Heart left ventricle (tissue), 16 donors: Measurements from ENCODE around the gene ATP6V1A. TPM values are rescaled to one million over a fixed set of nuclear protein-coding genes. Genes with fewer than 3 reads are reported as not detected.
A peak's percentile ranks its signal among the peaks of the same experiment; 100 is the strongest.

Experiments
- ATAC-seq, 4 donors: fragments of 200-7000 bp; cut with Tn5 transposase; one replicate each; pipeline ENCODE4 v1.9.1; 2020 to 2022; ENCODE audit warnings: moderate library complexity in 4 of 4, mild to moderate bottlenecking in 3 of 4, moderate number of reproducible peaks in 1 of 4
- DNase-seq, 5 donors: peaks; one replicate each; pipeline ENCODE4 v3.0.0-alpha.2; 2020
- H3K27ac ChIP-seq, 12 donors: fragments of 200-600 bp; sonication (generic) in 4 of 12; one replicate each; pipeline versions ENCODE4 v1.5.0 to v1.8.0; 2016 to 2022; ENCODE audit warnings: mild to moderate bottlenecking in 2 of 12
- H3K27me3 ChIP-seq, 9 donors: fragments of 200-600 bp; sonication (generic) in 2 of 9; one replicate each; pipeline versions ENCODE4 v1.5.1 to v1.8.0; 2016 to 2022; ENCODE audit warnings: mild to moderate bottlenecking in 3 of 9
- H3K36me3 ChIP-seq, 9 donors: fragments of 200-600 bp; sonication (generic) in 2 of 9; one replicate each; pipeline versions ENCODE4 v1.5.0 to v1.8.0; 2018 to 2022; ENCODE audit warnings: mild to moderate bottlenecking in 2 of 9
- H3K4me1 ChIP-seq, 12 donors: fragments of 200-600 bp; sonication (generic) in 4 of 12; one replicate each; pipeline versions ENCODE4 v1.5.0 to v1.8.0; 2016 to 2022; ENCODE audit warnings: mild to moderate bottlenecking in 3 of 12
- H3K4me3 ChIP-seq, 12 donors: fragments of 200-600 bp; sonication (generic) in 4 of 12; one replicate each; pipeline versions ENCODE4 v1.5.0 to v1.8.0; 2017 to 2022; ENCODE audit warnings: mild to moderate bottlenecking in 9 of 12, moderate library complexity in 4 of 12
- H3K9me3 ChIP-seq, 12 donors: fragments of 200-600 bp; sonication (generic) in 4 of 12; one replicate each; pipeline versions ENCODE4 v1.5.0 to v1.8.0; 2016 to 2022; ENCODE audit warnings: mild to moderate bottlenecking in 1 of 12
- CTCF ChIP-seq, 12 donors: fragments of 200-600 bp; sonication (generic) in 4 of 12; IDR thresholded peaks; one replicate each; pipeline versions ENCODE4 v1.5.0 to v1.8.0; 2018 to 2022; ENCODE audit warnings: antibody characterized with exemption in 12 of 12, mild to moderate bottlenecking in 5 of 12
- POLR2A ChIP-seq, 2 donors: fragments of 450-650 bp; IDR thresholded peaks; one replicate each; pipeline ENCODE4 v1.6.1; 2017; ENCODE audit warnings: antibody characterized with exemption in 2 of 2, mild to moderate bottlenecking in 2 of 2, moderate library complexity in 2 of 2
- WGBS, 4 donors: extraction: QIAGEN DNeasy Blood & Tissue Kit in 2 of 4; methylation state at CpG; one replicate each; pipeline versions ENCODE4 v1.1.5 to v1.1.7; 2013 to 2018; 5-methylcytosine and 5-hydroxymethylcytosine counted together
- intact Hi-C, 10 donors: fragments of 100-400 bp; cut with DNase I; formaldehyde crosslinking; loops; one replicate each; pipeline versions ENCODE4 v1.11.1 to v1.14.2; 2022
- long read RNA-seq, 3 donors: library from polyadenylated mRNA; unstranded; transcript quantifications; one replicate each; pipeline ENCODE4 v2.0.0, GENCODE V29; 2020 to 2021
- polyA plus RNA-seq, 2 donors: library from polyadenylated mRNA; stranded (reverse); fragments of 200-250 nt; gene quantifications; one replicate each; pipeline ENCODE4 v1.2.3, GENCODE V29; 2013
- total RNA-seq, 9 donors: library from RNA; depleted of rRNA in 2 of 9; stranded (reverse); fragments of >200 nt in 2 of 9; fragmentation: NEBNext Ultra II Directional in 3 of 9; extraction: Animal tissue kit (Norgen Biotek cat#: 25700) in 3 of 9; gene quantifications; one replicate each; pipeline versions ENCODE4 v1.1.0 to v1.2.4, GENCODE V29; 2016 to 2023
- donor health status: ischemic (EF 13 %, LVEDD 7.1; RV severe dilation, severe dysfunction).
- donor health status: healthy with polysubstance abuse.
- donor health status: DM: no; HTN: yes; CAD: no.
- donor health status: DM: no; HTN: no; CAD: no.
- donor health status: ischemic (EF 25% LVEDD 6.9; RV normal size, moderate dysfunction).
- donor health status: ischemic (EF 25% LVEDD 5.7; RV mildly dilated, moderate dysfunction).
- donor health status: healthy.
- donor health status: DM: yes; HTN: yes; CAD: no.
- donor health status: ischemic (EF 35%, LVEDD 5.7; RV mildly dilated, moderate dysfunction).
- donor health status: nonischemic (EF 11% LVEDD 7.7; RV severe dilation, severe dysfunction).
- donor health status: DM: yes; HTN: yes; CAD: no.
- donor health status: PGD.
- donor health status: ischemic (EF 29% LVEDD 5.4; RV normal size, mild dysfunction).
- donor health status: nonischemic (EF 23%, LVEDD 6.1; RV moderate dilation, normal function).

ATP6V1A gene
- total RNA-seq (10 to 100 TPM; 16.0 to 66.8 (median 21.2) TPM), polyA plus RNA-seq (10 to 100 TPM in 1 of 2 donors, 1 to 10 TPM in 1; 5.9 to 10.9 TPM)
- long read RNA-seq, donor 1, full-length matches to known transcripts, result 10 of 18 reads
- long read RNA-seq, donor 1, partial matches to known transcripts, result 4 of 18 reads
- long read RNA-seq, donor 1, other reads (novel, unspliced or antisense), result 4 of 18 reads
- long read RNA-seq, donor 2, full-length matches to known transcripts, result 89 of 102 reads
- long read RNA-seq, donor 2, partial matches to known transcripts, result 6 of 102 reads
- long read RNA-seq, donor 2, other reads (novel, unspliced or antisense), result 7 of 102 reads
- long read RNA-seq, donor 3, full-length matches to known transcripts, result 10 of 11 reads
- long read RNA-seq, donor 3, partial matches to known transcripts, result 0 of 11 reads
- long read RNA-seq, donor 3, other reads (novel, unspliced or antisense), result 1 of 11 reads

- no peak for TF ChIP-seq POLR2A (IDR thresholded peaks at IDR 0.05)
- no peak for TF ChIP-seq CTCF (IDR thresholded peaks at IDR 0.05)
- WGBS, 4 donors, result 0 to 1% (median 0%) methylated on average over 34 of the region's 34 CpGs
- Histone ChIP-seq H3K36me3 (no peaks in the 10 kb centered on the region), H3K4me1 (peaks cover 6 to 65% (median 34%) of the 10 kb centered on the region in 12 donors), H3K4me3 (peak within 1 kb of the TSS; percentile 63 to 95 (median 85)), H3K27me3 (no peaks in the 10 kb centered on the region), H3K27ac (peak within 1 kb of the TSS; percentile 94 to 100 (median 98)), H3K9me3 (no peaks in the 10 kb centered on the region)
- DNase-seq, result peak; percentile 90 to 94 (median 92)
- peak; percentile 78 to 93 (median 85) for ATAC-seq
- intact Hi-C loops, result loop anchor here in 7 of 10 donors (1.0 to 10.0 kb wide), 15 partner anchors 36 to 1401 kb away; partner anchors contain the start of genes CCDC191 (in 4 of the 7), QTRT2 (in 4 of the 7), USF3 (in 4 of the 7) and GRAMD1C (in 3 of the 7)
These were observed at the start of gene ATP6V1A for GRCh38 chr3:113746548-113747282. Gene ATP6V1A (plus strand): TSS chr3:113747035. CDS start chr3:113778754, 31,719 bp downstream.

- Histone ChIP-seq H3K4me1 (peaks cover 2 to 45% (median 26%) of the 10 kb centered on the region in 12 donors), H3K27ac (peak overlapping the region; percentile 71 to 100 (median 98)), H3K9me3 (no peaks in the 10 kb centered on the region), H3K36me3 (no peaks in the 10 kb centered on the region), H3K27me3 (no peaks in the 10 kb centered on the region), H3K4me3 (peak overlapping the region; percentile 44 to 100 (median 87))
- peak in 1 of 4 donors; percentile 2 for ATAC-seq
- TF ChIP-seq CTCF (IDR thresholded peaks at IDR 0.05) (no peak), POLR2A (IDR thresholded peaks at IDR 0.05) (no peak)
- DNase-seq, result no peak
- intact Hi-C loops, result loop anchor here in 6 of 10 donors (2.0 to 10.0 kb wide), 7 partner anchors 40 to 183 kb away; partner anchors contain the start of genes ATP6V1A (in 3 of the 6), NAA50 (in 3 of the 6) and SPICE1 (in 2 of the 6)
- 7 to 14% (median 9%) methylated on average over 10 of the region's 10 CpGs for WGBS, 4 donors
These were observed 49.2 kb upstream of the ATP6V1A start for GRCh38 chr3:113697500-113698090.

GRCh38 chr3:113698213-113698742, 48.6 kb upstream of the ATP6V1A start:
- Histone ChIP-seq H3K4me1 (peaks cover 2 to 41% (median 26%) of the 10 kb centered on the region in 12 donors), H3K27ac (peak overlapping the region in 8 of 12 donors; percentile 28 to 100 (median 98)), H3K9me3 (no peaks in the 10 kb centered on the region), H3K27me3 (no peaks in the 10 kb centered on the region), H3K36me3 (no peaks in the 10 kb centered on the region), H3K4me3 (peak overlapping the region in 6 of 12 donors; percentile 56 to 100 (median 83))
- intact Hi-C loops, result loop anchor here in 5 of 10 donors (5.0 to 10.0 kb wide), 5 partner anchors 39 to 183 kb away; partner anchors contain the start of genes ATP6V1A (in 2 of the 5), NAA50 (in 2 of the 5) and SPICE1 (in 2 of the 5)
- 78 to 87% (median 82%) methylated on average over 6 of the region's 6 CpGs for WGBS, 4 donors
- DNase-seq (no peak), ATAC-seq (no peak)
- TF ChIP-seq POLR2A (IDR thresholded peaks at IDR 0.05) (no peak), CTCF (IDR thresholded peaks at IDR 0.05) (no peak)
